HEK293 (cell line): ENCODE data around the gene CACNA1C.

Source experiments
- HOXC10 ChIP-seq: sonication (generic); formaldehyde crosslinking; IDR thresholded peaks from 2 replicates; pipeline ENCODE4 v1.8.1; 2023; ENCODE audit warnings: mild to moderate bottlenecking, missing genetic modification reagents
- ZFHX2 ChIP-seq: fragments of 450-650 bp; formaldehyde crosslinking; conservative IDR thresholded peaks from 2 replicates; pipeline ENCODE4 v1.5.1; 2016; ENCODE audit warnings: missing biosample characterization, missing genetic modification characterization
- ZNF24 ChIP-seq: fragments of 450-650 bp; formaldehyde crosslinking; IDR thresholded peaks from 2 replicates; pipeline ENCODE4 v1.5.1; 2016; ENCODE audit warnings: missing biosample characterization, missing genetic modification characterization
- ZNF776 ChIP-seq: fragments of 450-650 bp; formaldehyde crosslinking; IDR thresholded peaks from 2 replicates; pipeline ENCODE4 v1.5.0; 2017; ENCODE audit warnings: missing biosample characterization, missing genetic modification characterization, borderline replicate concordance

GRCh38 chr12:2328661-2329060, 275.9 kb downstream of the CACNA1C start:
- TF ChIP-seq ZNF24 (tag by site-specific recombination): no peak
- TF ChIP-seq ZNF776 (tag by site-specific recombination): no peak
- TF ChIP-seq ZFHX2 (tag by site-specific recombination): no peak
- no peak for TF ChIP-seq HOXC10
